Right ventricle myocardium inferior (tissue), 1 donor: ENCODE data around the gene PPFIA3. TPM values are rescaled to one million over a fixed set of nuclear protein-coding genes. Genes with fewer than 3 reads are reported as not detected.
"Not testable (repeated sequence)": the region's sequence is repeated elsewhere in the genome, so short reads cannot be mapped to it uniquely, and the experiment has no call there.

ENCODE experiments used
- ATAC-seq: fragments of 200-7000 bp; cut with Tn5 transposase; one replicate; pipeline ENCODE4 v1.9.1; 2020; ENCODE audit warnings: mild to moderate bottlenecking, moderate library complexity
- DNase-seq: peaks from one replicate; pipeline ENCODE4 v3.0.0; 2021; ENCODE audit errors: missing footprints
- intact Hi-C: fragments of 100-400 bp; cut with DNase I; formaldehyde crosslinking; loops from one replicate; pipeline ENCODE4 v1.11.0; 2022
- total RNA-seq: library from RNA; stranded (reverse); fragmentation: NEBNext Ultra II Directional; extraction: Animal tissue kit (Norgen Biotek cat#: 25700); gene quantifications from one replicate; pipeline ENCODE4 v1.2.1, GENCODE V29; 2021
- donor health status: DM: no; HTN: yes; CAD: no; lungs with severe emphysema.

The PPFIA3 gene
- total RNA-seq, 1 donor from 2014 or later: 4.1 TPM

- ATAC-seq (peak; percentile 88), DNase-seq (peak; percentile 91)
- intact Hi-C loops: no loop called here
Observed at GRCh38 chr19:49136771-49137171, 17.4 kb downstream of the PPFIA3 start.

GRCh38 chr19:49140951-49141350 lies 21.6 kb downstream of the PPFIA3 start:
- no peak for ATAC-seq

GRCh38 chr19:49141352-49141751 lies 22.0 kb downstream of the PPFIA3 start:
- DNase-seq (no peak), ATAC-seq (no peak)
- intact Hi-C loops: no loop called here

More at GRCh38 chr19:49140951-49141350, 21.6 kb downstream of the PPFIA3 start:
- intact Hi-C loops: no loop called here
- no peak for DNase-seq

- peak; percentile 98 for ATAC-seq
- intact Hi-C loops: loop anchor here (1.0 kb wide), 1 partner anchor 15 kb away; no protein-coding TSS in a partner anchor
- DNase-seq: peak; percentile 93
Observed at GRCh38 chr19:49142866-49143335, 23.6 kb downstream of the PPFIA3 start.

GRCh38 chr19:49145573-49146407 lies 26.4 kb downstream of the PPFIA3 start:
- DNase-seq (peak; percentile 90), ATAC-seq (peak; percentile 9)
- intact Hi-C loops: loop anchor here (5.0 kb wide), 2 partner anchors 48 to 52 kb away; no protein-coding TSS in a partner anchor

- DNase-seq, ATAC-seq: not testable (repeated sequence)
- intact Hi-C loops: loop anchor here (5.0 kb wide), 2 partner anchors 49 to 51 kb away; no protein-coding TSS in a partner anchor
Observed at GRCh38 chr19:49146408-49146770, 27.0 kb downstream of the PPFIA3 start.

- DNase-seq (no peak), ATAC-seq (no peak)
- intact Hi-C loops: loop anchor here (2.0 to 5.0 kb wide), 3 partner anchors 29 to 51 kb away; partner anchors contain the start of genes C19orf73 and PPFIA3
Observed at GRCh38 chr19:49148044-49148682, 28.8 kb downstream of the PPFIA3 start.

GRCh38 chr19:49148784-49149651 lies 29.7 kb downstream of the PPFIA3 start:
- intact Hi-C loops: loop anchor here (2.0 to 5.0 kb wide), 3 partner anchors 30 to 52 kb away; partner anchors contain the start of genes C19orf73 and PPFIA3
- DNase-seq (peak; percentile 97), ATAC-seq (peak; percentile 86)

GRCh38 chr19:49149652-49150105 lies 30.3 kb downstream of the PPFIA3 start:
- DNase-seq (peak; percentile 72), ATAC-seq (peak; percentile 59)
- intact Hi-C loops: loop anchor here (2.0 to 5.0 kb wide), 3 partner anchors 31 to 52 kb away; partner anchors contain the start of genes C19orf73 and PPFIA3

GRCh38 chr19:49150106-49150943 lies 31.0 kb downstream of the PPFIA3 start:
- DNase-seq (peak; percentile 90), ATAC-seq (peak; percentile 67)
- intact Hi-C loops: no loop called here

- DNase-seq: no peak
- no peak for ATAC-seq
- intact Hi-C loops: no loop called here
Observed at GRCh38 chr19:49150944-49151243, 31.6 kb downstream of the PPFIA3 start.

GRCh38 chr19:49151267-49152118 lies 32.1 kb downstream of the PPFIA3 start:
- intact Hi-C loops: no loop called here

GRCh38 chr19:49152119-49152550 lies 32.8 kb downstream of the PPFIA3 start:
- intact Hi-C loops: no loop called here
- DNase-seq: no peak
- ATAC-seq: no peak

More at GRCh38 chr19:49151267-49152118, 32.1 kb downstream of the PPFIA3 start:
- peak; percentile 74 for DNase-seq
- no peak for ATAC-seq

- intact Hi-C loops: no loop called here
- DNase-seq: no peak
- ATAC-seq: no peak
Observed at GRCh38 chr19:49153167-49153809, 33.9 kb downstream of the PPFIA3 start.

- DNase-seq: no peak
- intact Hi-C loops: no loop called here
Observed at GRCh38 chr19:49154279-49154678, 34.9 kb downstream of the PPFIA3 start.

More at GRCh38 chr19:49154279-49154678, 34.9 kb downstream of the PPFIA3 start:
- no peak for ATAC-seq
